Keratinocyte (primary cell): ENCODE results near the gene CANT1. TPM values are rescaled to one million over a fixed set of nuclear protein-coding genes. Genes with fewer than 3 reads are reported as not detected.

Experiments
- DNase-seq: peaks from one replicate; pipeline ENCODE4 v3.0.0-alpha.2; 2011; ENCODE audit warnings: low read depth, missing footprints, low spot score
- FAIRE-seq: peaks from 2 replicates; lab custom pipeline; 2011; peaks lifted over from hg19 to GRCh38; lab: Jason Lieb, UNC
- H2AFZ ChIP-seq: 2 replicates; pipeline ENCODE4 v1.6.0; 2012; ENCODE audit warnings: low read length, control low read depth, inconsistent platforms; ENCODE audit not compliant: control insufficient read depth
- H3K27ac ChIP-seq: 2 replicates; pipeline ENCODE4 v1.5.1; 2011; ENCODE audit warnings: low read length; ENCODE audit not compliant: control insufficient read depth, insufficient read depth
- H3K27me3 ChIP-seq: 3 replicates; pipeline ENCODE4 v1.6.0; 2011; ENCODE audit warnings: low read length; ENCODE audit not compliant: control insufficient read depth, insufficient read depth; ENCODE audit errors: extremely low read depth
- H3K36me3 ChIP-seq, 2 experiments: 2 replicates in 1 of 2; 3 replicates in 1 of 2; pipeline ENCODE4 v1.5.1; 2011; ENCODE audit warnings: low read length in 2 of 2, mild to moderate bottlenecking in 1 of 2; ENCODE audit not compliant: control insufficient read depth in 2 of 2, insufficient read depth in 2 of 2; ENCODE audit errors: extremely low read depth in 1 of 2
- H3K4me1 ChIP-seq: 3 replicates; pipeline ENCODE4 v1.5.1; 2011; ENCODE audit warnings: low read length; ENCODE audit not compliant: control insufficient read depth, insufficient read depth; ENCODE audit errors: extremely low read depth
- H3K4me2 ChIP-seq: 3 replicates; pipeline ENCODE4 v1.6.0; 2011; ENCODE audit warnings: low read depth, low read length; ENCODE audit not compliant: control insufficient read depth, insufficient read depth; ENCODE audit errors: extremely low read depth
- H3K4me3 ChIP-seq, 3 experiments: fragments of 200-600 bp in 1 of 3; sonication (generic) in 1 of 3; 2 replicates in 2 of 3; 3 replicates in 1 of 3; pipeline ENCODE4 v1.5.1; 2011 to 2016; ENCODE audit warnings: low read length in 3 of 3, mild to moderate bottlenecking in 3 of 3, control low read depth in 2 of 3, inconsistent platforms in 1 of 3, low read depth in 1 of 3, mixed read lengths in 1 of 3, mixed run types in 1 of 3, moderate library complexity in 1 of 3; ENCODE audit not compliant: control insufficient read depth in 2 of 3, insufficient read depth in 2 of 3; ENCODE audit errors: extremely low read depth in 1 of 3
- H3K79me2 ChIP-seq: 2 replicates; pipeline ENCODE4 v1.6.0; 2012; ENCODE audit warnings: low read length; ENCODE audit not compliant: control insufficient read depth, insufficient read depth
- H3K9ac ChIP-seq: 3 replicates; pipeline ENCODE4 v1.6.0; 2011; ENCODE audit warnings: low read length; ENCODE audit not compliant: control insufficient read depth, insufficient read depth; ENCODE audit errors: extremely low read depth
- H3K9me1 ChIP-seq: 3 replicates; pipeline ENCODE4 v1.6.0; 2011; ENCODE audit warnings: low read length; ENCODE audit not compliant: control insufficient read depth, insufficient read depth; ENCODE audit errors: extremely low read depth
- H3K9me3 ChIP-seq: 2 replicates; pipeline ENCODE4 v1.5.1; 2012; ENCODE audit warnings: low read depth, low read length; ENCODE audit not compliant: control insufficient read depth
- H4K20me1 ChIP-seq: 3 replicates; pipeline ENCODE4 v1.6.0; 2011; ENCODE audit warnings: low read length; ENCODE audit not compliant: control insufficient read depth, insufficient read depth; ENCODE audit errors: extremely low read depth
- EZH2 ChIP-seq: IDR thresholded peaks from one replicate; pipeline ENCODE4 v1.6.1; 2012; ENCODE audit warnings: inconsistent platforms, mild to moderate bottlenecking, low read length, moderate library complexity
- dilution Hi-C: fragments of 300-500 bp; cut with MboI; formaldehyde crosslinking; loops from one replicate; pipeline ENCODE4 v1.7.0; 2020; ENCODE audit warnings: low sequenced_read_pairs; ENCODE audit not compliant: extremely low pct_ligation_motif_present
- polyA plus RNA-seq, 5 experiments: library from polyadenylated mRNA; depleted of rRNA in 3 of 5; stranded (reverse) in 3 of 5; stranded (forward) in 1 of 5; unstranded in 1 of 5; fragments of >200 nt; gene quantifications; 1 replicate in 1 of 5; 2 replicates in 3 of 5; 3 replicates in 1 of 5; pipeline versions ENCODE4 v1.2.1 to v1.2.3, GENCODE V29; 2011 to 2012; ENCODE audit warnings: missing spikeins in 2 of 5, low read depth in 1 of 5, low replicate concordance in 1 of 5
- TF ChIP-seq, protein P1 (sequence below), 3 experiments: IDR thresholded peaks in 1 of 3; conservative IDR thresholded peaks in 1 of 3; optimal IDR thresholded peaks in 1 of 3; 2 replicates in 2 of 3; 3 replicates in 1 of 3; pipeline versions ENCODE3 to v1.5.1; 2011; ENCODE audit warnings: low read length in 3 of 3, mild to moderate bottlenecking in 3 of 3, moderate library complexity in 2 of 3, control low read depth in 1 of 3, inconsistent platforms in 1 of 3; ENCODE audit not compliant: insufficient read depth in 2 of 3; ENCODE audit errors: extremely low read depth in 1 of 3

Gene CANT1
- polyA plus RNA-seq, 1 donor (not counting 4 experiments of a cell fraction or from before 2014, with no cell fraction given), result 53.2 TPM

DNA sequence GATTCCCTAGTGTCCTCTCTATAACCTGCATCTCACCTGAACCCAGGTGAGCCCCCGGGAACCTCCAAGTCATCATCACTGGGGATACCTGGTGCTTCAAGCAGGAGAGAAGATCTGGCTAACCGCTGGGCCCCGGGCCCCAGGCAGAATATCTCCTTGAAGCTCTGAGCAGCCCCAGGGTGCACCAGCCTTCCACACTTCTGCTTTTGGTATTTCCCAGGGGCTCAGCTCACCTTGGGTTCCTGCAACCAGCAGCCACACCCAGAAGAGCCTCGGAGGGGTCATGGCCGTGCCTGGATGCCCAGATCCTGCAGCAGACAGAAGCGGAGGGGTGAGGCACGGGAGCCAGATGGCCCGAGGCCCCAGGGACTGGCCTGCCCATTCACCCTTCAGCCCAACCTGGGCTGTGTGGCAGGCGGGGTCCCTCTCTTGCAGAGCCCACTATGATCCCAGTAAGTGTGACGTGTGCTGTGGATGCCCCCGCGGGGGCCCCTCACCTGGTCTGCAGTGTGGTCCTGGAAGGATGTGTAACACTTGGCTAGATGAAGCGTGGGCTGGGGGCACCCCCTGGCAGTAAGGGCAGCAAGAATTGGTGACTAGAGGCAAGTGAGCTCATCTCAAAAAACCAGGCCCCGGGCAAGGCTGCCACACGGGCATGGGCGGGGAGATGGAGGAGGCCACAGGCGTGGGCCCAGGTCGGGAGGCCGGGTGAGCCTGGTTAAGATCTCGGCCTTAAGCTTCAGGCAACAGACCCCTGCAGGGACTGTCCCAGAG, 32.5 kb downstream of the CANT1 start:
- no peak overlapping the region for H2AFZ ChIP-seq
- no peaks in the 10 kb centered on the region for H3K27me3 ChIP-seq
- H3K9me1 ChIP-seq, result no peaks in the 10 kb centered on the region
- peaks cover 41% of the 10 kb centered on the region for H3K4me1 ChIP-seq
- TF ChIP-seq EZH2, result no peak
- TF ChIP-seq, protein P1, sequence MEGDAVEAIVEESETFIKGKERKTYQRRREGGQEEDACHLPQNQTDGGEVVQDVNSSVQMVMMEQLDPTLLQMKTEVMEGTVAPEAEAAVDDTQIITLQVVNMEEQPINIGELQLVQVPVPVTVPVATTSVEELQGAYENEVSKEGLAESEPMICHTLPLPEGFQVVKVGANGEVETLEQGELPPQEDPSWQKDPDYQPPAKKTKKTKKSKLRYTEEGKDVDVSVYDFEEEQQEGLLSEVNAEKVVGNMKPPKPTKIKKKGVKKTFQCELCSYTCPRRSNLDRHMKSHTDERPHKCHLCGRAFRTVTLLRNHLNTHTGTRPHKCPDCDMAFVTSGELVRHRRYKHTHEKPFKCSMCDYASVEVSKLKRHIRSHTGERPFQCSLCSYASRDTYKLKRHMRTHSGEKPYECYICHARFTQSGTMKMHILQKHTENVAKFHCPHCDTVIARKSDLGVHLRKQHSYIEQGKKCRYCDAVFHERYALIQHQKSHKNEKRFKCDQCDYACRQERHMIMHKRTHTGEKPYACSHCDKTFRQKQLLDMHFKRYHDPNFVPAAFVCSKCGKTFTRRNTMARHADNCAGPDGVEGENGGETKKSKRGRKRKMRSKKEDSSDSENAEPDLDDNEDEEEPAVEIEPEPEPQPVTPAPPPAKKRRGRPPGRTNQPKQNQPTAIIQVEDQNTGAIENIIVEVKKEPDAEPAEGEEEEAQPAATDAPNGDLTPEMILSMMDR (optimal IDR thresholded peaks at IDR 0.05 in 1 of 3, IDR thresholded peaks at IDR 0.05 in 1 of 3, conservative IDR thresholded peaks at IDR 0.05 in 1 of 3; ENCODE audit: extremely low read depth in 1 of 3, insufficient read depth in 2 of 3, low read length in 3 of 3), result no peak
- DNase-seq (no peak), FAIRE-seq (no peak)
- peaks cover 0 to 7% of the 10 kb centered on the region in 2 experiments for H3K36me3 ChIP-seq
- peak overlapping the region in 1 of 3 experiments; percentile 6 for H3K4me3 ChIP-seq
- H3K27ac ChIP-seq, result no peak overlapping the region
- peak overlapping the region; percentile 15 for H3K9ac ChIP-seq
- H3K9me3 ChIP-seq, result no peaks in the 10 kb centered on the region
- no peaks in the 10 kb centered on the region for H4K20me1 ChIP-seq
- H3K4me2 ChIP-seq, result no peak overlapping the region
- H3K79me2 ChIP-seq, result peaks cover 18% of the 10 kb centered on the region
- dilution Hi-C loops, result no loop called here

DNA sequence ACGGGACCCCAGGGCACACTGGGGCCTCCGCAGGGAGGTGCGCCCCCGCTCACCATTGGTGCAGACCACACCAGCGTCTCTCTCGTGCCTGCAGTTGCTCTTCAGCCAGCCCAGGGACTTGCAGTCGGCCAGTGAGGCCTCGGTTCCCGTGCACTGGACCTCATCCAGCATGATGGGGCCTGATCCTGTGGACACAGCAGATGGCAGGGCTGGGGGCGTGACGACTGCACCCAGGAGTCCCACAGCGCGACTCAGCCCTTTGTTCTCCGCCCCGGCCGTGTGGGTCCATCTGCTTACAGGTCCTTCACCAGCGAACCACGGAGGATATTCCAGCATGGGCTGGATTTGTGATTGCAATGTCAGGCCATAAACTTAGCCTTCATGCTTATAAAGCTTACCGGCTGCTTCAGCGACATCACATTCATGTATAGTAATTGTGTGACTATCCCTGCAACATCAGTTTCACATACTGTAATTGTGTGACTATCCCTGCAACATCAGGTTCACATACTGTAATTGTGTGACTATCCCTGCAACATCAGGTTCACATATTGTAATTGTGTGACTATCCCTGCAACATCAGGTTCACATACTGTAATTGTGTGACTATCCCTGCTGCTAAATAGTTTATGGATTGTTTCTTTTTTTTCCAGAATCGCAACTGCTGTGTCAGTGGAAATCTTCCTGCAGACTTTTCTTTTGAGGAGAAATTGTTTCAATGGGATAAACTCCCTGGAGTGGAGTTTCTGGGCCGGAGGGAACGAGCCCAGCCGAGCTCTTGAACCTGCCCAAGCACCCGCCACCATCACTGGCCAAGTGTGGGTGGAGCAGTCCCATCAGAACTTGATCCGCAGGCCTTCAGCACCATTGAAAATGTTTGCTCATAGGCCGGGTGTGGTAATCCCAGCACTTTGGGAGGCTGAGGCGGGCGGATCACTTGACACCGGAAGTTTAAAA, 34.7 kb downstream of the CANT1 start:
- Histone ChIP-seq H2AFZ (no peak overlapping the region), H3K4me3 (peak overlapping the region in 1 of 3 experiments; percentile 38), H4K20me1 (peaks cover 2% of the 10 kb centered on the region), H3K36me3 (peaks cover 0 to 10% of the 10 kb centered on the region in 2 experiments), H3K79me2 (peaks cover 18% of the 10 kb centered on the region), H3K27ac (peak overlapping the region; percentile 72), H3K9ac (peak overlapping the region; percentile 47), H3K4me2 (peak overlapping the region; percentile 78), H3K9me1 (no peaks in the 10 kb centered on the region), H3K27me3 (no peaks in the 10 kb centered on the region), H3K9me3 (no peaks in the 10 kb centered on the region), H3K4me1 (peaks cover 43% of the 10 kb centered on the region)
- TF ChIP-seq, protein P1 (optimal IDR thresholded peaks at IDR 0.05 in 1 of 3, IDR thresholded peaks at IDR 0.05 in 1 of 3, conservative IDR thresholded peaks at IDR 0.05 in 1 of 3; ENCODE audit: extremely low read depth in 1 of 3, insufficient read depth in 2 of 3, low read length in 3 of 3), result no peak
- TF ChIP-seq EZH2, result no peak
- no peak for DNase-seq
- peak; percentile 56 for FAIRE-seq
- dilution Hi-C loops, result no loop called here
